ENCODE results near the gene HIRA.

- TF ChIP-seq CTCF (IDR thresholded peaks at IDR 0.05) (no peak), POLR2A (IDR thresholded peaks at IDR 0.05) (no peak)
These were observed 34.7 kb upstream of the HIRA start for GRCh38 chr22:19466126-19466716.
